C1 segment of cervical spinal cord (tissue), 14 donors: ENCODE measurements around the gene CCDC50.

Experiments
- DNase-seq, 14 donors: peaks; one replicate each; lab custom pipeline; 2025; lab: John Stamatoyannopoulos, UW

The CCDC50 gene

DNA sequence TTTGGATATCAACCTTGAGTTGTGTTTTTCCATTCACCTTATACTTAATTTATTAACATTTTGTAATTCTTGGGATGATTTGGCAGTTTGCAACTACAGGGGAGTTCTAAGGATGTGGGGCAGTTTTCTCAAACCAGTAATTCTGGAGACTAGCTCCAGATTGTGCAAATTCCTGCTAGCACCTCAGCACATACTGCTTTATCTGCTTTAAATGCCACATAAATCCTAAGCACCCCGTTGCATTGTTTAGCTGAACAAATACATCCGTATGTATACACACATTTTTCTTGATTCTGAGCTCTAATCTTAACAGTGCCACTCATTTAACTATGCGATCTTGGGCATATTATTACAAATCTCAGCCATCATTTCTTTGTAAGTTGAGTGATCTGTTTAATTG, 18.0 kb downstream of the CCDC50 start:
- DNase-seq = no peak

DNA sequence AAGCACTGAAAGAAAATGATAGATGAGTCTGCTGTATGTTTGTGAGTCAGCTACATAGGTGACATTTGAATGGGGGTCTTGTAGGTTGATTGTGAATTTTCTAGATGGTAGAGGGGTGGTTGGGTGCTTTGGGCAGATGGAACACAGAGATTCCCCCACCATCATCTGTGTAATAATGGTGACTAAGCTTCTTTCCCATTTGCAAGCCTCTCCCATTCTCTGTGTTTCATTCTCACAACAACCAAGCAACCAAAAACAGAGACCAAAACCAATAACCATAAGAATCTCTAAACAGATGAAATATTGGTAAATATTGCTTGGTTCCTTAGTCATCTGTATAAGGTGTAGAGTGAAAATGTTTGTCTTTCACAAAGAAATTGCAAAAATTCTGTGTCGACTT, 18.9 kb downstream of the CCDC50 start:
- DNase-seq = no peak

DNA sequence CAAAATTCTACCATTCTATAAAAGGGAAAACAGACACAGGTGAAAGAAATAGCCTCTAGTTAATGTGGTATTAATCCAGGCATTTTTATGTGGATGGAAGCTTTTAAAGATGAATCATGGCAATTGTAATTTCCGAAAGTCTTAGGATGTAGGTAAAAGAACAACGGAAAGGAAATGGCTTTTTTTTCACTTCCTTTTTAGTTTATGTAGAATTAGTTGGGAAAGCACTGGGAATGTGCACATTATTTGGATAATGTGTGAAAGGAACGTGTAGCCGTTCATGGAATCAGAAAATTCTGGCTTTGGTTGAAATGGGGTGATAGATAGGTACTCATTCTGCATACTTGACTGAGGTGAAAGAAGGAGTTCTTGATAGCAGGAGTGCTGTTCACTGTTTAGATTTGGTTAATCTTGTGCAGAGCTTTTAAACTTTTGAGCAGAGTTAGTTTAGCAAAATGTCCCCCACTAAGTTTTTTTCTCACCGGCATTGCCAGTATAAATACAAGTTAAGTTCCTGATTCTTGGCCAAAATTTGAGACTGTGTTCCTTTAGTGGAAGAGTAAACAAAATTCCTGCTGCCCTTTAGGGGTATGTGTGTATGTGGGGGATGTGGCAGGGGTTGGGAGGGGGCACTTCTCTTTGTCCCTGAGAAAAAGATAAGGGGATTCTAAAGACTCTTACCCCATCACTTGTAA, 21.3 kb downstream of the CCDC50 start:
- DNase-seq = no peak

DNA sequence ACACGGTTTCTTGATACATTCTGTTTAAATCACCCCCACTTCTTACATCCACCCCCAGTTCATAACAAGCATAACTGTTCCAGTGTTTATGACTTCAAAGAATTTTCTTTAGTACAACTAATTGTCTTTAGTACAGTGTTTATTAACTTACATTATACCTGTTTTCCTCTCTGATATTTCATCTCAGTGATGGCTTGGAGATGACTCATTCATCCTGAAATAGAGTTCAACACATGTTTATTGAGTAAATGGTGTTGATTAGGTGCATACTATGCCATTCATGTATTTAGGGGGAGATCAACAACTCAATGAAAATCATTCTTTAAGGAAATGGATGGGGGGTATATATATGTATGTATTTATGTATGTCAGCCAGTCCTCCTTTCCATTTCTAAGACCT, 22.8 kb downstream of the CCDC50 start:
- DNase-seq = no peak

DNA sequence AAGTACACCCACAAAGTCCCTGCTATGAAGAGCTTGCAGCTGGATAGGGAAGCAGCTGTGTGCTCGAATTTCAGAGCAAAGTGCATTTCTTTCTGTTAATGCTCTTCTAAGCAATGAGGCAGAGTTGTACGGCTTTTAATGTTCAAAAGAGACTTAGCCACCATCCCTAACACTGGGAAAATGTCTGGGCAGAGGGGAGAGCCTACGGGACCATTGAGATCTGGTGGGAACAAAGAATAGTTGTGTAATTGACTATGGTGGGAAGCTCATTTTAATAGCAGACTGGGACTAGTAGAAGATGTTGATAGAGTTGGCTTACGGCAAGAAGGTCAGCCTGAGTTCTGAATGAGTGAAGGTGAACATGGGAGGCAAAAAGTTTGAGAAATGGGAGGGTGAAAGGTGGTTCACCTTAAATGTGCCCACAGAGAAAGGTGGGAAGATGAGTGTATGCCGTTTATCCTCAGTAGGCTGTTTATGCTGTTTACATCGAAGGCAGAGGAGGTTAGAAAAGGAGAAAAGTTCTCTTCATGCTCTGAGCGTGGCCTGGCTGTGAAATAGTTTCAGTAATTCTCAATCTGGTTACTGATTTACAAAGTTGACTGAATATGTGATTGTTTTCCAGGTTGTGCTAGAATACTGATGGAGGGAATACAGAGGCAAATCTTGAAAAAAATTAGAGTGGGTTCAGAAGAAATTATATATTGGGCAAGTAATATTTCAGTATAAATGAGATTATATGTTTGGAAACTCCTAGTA, 24.0 kb downstream of the CCDC50 start:
- DNase-seq = no peak

DNA sequence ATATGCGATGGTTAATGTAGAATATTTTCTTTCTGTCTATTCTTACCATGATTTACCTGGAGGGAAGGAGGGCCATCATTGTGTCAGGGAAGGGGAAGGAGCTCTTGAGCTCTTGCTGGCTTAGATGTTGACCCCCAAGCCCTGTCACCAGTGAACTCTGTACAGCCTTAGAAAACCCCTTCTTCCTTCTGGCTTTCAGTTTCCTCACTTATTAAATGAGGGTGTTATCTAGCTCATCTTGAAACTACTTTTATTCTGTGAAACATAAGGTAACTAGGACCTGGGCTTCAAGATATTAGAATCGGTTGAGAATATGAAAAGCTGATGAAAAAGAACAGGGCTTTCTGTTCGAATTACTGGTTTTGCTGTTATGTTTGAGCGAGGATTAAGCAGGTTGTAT, 26.2 kb downstream of the CCDC50 start:
- DNase-seq = no peak

DNA sequence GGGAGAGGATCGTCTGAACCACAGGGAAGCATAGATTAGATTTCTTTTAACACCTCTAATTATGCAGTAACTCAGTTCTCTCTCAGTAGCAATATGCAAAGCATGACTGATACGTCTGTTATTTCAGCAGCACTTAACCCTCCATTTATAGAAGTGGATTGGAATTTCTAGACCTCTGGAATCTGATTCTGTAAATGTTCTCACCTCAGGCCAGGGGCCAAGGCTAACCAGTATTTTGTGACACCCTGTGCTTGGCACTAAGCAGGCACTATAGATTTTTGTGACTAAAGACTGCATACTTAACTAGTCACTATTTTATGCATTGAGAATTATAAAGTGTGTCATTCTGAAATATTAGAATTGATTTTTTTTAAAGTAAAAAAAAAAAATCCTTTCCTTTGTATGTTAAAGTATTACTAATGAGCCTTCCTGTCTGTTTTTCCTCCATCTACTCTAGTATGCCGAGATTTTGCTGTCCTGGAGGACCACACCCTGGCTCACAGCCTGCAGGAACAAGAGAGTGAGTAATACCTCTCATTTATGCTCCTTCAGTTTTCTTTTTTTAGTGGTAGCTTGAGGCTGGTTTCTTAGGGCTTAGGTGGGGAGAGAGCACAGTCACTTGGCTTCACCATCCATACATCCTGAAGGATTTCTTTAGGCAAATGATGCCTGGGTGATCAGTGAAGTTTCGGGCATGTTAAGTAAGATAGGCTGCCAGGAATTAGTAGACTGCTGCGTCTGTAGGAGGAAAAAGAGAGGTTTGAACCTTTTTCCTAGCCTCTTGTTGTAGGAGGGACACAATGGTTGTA, 27.6 kb downstream of the CCDC50 start:
- no peak for DNase-seq

DNA sequence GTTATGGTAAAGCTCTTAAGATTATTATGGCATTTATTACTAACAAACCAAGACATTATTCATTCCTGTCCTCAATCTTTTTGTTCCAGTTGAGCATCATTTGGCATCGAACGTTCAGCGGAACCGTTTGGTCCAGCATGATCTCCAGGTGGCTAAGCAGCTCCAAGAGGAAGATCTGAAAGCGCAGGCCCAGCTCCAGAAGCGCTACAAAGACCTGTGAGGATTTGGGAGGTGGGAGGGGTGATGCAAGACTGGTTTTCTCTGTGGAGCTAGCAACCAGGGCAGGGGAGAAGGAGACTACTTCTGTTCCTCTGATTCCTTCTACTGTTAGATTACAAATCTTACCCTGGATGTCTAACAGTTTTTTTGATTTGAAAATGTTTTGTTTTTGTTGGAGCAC, 28.7 kb downstream of the CCDC50 start:
- no peak for DNase-seq

DNA sequence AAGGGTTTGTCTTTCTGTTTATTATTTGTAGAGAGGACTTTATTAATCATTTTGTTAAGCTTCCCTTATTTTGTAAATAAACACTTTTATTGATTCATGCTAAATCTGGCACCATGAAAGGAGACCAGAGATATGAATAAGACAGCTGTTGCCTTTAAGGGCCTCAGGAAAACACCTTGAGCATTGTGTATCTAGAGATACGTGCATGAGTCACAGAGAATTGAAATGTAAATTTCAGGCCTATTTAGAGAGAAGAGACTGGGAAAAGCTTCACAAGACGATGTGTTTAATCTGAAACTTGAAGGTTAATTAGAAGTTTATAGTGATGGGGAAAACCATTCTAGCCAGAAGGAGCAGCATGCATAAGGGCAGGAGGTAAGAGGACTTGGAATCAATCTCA, 29.7 kb downstream of the CCDC50 start:
- no peak for DNase-seq

DNA sequence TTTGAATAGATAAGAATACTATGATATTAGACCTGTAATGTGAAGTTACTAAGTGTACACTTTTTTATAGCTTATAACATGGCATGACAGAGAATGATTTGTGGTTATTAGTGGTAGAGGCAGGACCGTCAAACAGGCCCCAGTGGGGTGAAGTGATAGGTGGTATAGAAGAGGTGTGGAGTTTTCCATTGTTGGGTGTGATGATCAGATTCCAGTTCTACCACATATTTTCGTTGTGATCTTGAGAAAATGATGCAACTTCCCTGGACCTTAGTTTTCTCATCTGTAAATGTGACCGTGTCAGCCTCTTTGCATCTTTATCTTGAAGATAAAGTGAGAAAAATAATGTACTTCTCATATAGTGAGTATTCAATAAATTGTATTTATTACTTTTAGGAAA, 31.4 kb downstream of the CCDC50 start:
- DNase-seq = no peak

DNA sequence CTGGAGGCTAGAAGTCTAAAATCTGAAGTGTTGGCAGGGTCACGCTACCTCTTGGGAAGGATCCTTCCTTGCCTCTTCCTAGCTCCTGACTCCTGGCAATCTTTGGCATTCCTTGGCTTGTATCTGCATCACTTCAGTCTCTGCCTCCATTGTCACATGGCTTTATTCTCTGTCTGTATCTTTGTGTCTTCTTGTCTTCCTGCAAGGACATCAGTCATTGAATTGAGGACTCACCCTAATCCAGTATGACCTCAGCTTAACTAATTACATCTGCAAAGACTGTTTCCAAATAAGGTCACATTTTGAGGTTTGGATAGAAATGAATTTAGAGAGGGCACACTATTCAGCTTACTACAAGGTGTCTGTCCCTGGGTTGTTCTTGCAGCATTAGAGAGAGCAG, 32.3 kb downstream of the CCDC50 start:
- DNase-seq = no peak

DNA sequence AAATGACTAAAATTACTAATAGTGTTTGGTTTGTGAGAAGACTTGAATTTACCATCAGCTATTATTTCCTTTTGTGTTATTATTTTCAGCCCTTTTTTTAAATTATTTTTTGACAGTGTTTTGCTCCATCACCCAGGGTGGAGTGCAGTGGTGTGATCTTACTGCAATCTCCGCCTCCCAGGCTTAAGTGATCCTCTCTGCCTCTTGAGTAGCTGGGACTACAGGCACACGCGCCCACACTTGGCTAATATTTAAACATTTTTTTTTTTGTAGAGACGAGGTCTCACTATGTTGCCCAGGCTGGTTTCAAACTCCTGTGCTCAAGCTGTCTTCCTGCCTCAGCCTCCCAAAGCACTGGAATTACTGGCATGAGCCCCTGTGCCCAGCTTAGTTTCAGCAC, 32.8 kb downstream of the CCDC50 start:
- DNase-seq = no peak

DNA sequence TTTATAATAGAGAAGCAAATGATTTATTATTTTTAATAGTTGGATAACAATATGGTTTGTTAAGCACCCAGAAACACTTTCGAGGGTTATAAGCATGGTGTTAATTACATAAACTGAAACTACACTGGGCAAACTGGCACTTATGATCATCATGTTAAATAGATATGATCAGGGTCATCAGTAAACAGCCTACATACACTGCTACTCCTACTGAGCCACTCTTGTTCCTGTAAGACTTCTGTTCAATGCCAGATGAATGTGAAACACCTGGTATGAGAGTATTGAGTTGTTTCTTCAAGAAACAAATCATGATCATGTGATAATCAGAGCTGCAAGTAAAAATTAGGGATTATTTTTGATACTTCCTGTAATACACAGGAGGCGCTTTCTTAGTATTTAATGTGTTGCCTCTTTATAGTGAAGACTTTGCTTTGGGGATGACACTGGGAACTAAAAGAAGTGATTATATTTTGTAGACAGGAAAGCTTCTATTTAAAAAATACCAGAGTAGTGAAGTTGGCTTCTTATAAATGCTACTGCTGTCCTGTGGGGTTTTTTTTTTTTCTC, 33.4 kb downstream of the CCDC50 start:
- no peak for DNase-seq

DNA sequence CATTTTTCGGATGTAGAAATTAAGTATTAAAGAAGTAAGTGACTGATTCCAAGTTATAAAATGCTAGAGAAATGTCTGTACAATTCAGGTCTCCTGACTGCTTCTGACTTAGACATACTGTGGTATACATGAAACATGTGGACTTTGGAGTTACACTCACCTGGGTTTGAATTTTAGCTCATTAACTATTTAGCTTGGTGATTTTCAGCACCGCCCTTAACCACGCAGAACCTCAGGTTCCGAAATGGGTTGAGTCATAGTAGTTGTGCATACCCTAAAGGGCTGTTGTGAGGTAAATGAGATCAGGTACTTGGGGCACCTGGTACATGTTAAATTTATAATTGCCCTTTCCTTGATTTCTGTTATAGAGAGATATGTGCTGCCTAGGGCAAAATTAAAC, 34.0 kb downstream of the CCDC50 start:
- DNase-seq = no peak

DNA sequence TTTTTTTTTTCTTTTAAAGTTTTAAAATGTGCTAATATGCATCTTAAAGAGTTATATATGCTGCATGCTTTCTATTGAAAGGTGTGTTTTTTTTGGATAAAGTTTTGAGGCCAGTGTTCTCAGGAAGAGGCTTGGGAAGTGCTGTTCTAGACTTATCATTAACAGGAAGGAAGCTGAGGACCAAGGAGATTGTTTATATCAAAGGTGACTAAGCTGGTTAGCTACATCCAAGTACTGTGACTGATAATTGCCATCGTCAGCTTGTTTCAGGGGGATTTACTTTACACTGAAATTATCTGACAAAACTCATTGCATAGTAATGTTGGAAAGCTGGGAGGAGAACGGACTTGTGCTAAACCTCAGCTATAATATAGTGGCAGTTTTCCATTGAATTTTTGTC, 37.5 kb downstream of the CCDC50 start:
- DNase-seq = no peak

DNA sequence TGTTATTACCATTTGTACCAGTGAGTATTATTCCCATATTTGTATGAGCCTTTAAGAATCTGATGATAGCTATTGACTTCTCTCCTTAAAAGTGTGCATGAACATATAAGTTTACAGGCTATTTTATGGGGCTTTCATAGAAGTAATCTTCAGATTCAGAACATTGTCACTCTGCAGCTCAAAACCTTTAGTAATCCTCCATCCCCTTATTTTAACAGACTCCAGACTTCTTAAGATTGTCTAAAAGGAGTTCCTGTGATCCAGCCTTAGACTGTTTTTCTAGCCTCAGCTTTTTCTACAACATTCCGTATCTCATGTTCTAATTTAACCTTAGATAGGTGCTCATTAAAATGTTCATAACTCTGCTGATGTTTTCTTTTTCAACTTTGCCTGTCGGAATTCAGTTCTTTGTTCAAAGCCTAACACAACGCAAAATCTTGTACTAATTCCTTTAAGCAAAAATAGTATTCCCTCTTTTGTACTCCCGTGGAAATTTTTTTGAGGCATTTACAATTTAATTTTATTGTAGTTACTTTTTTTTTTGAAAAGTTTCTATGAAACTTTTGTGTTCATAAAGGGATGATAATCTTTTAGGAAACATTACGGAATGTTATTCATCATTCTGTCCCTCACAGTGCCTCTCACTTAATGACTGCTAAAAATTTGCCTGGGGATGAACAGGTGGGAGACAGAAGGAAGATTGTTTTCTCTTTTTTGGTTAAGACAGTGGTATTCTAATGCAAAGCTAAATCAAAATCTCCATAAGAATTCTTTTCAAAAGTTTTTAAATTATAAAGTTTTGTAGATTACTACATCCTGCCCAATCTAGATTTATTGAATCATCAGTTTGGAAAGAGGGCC, 39.8 kb downstream of the CCDC50 start:
- no peak for DNase-seq

DNA sequence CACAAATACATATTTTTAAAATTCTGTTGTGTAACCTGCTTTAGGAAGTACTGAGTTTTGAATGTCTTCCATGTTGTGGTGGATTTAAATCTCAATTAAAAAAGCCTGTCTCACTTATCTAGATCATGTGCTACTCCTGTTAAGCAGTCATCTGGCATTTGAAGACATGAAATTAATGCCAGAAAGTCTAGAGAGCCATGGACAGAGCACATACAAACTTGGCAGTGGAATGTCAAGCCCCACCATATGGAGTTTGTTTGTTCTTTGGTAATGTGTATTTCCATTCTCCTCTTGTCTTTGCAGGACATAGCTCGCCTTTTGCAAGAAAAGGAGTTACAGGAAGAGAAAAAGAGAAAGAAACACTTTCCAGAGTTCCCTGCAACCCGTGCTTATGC, 40.4 kb downstream of the CCDC50 start:
- no peak for DNase-seq

DNA sequence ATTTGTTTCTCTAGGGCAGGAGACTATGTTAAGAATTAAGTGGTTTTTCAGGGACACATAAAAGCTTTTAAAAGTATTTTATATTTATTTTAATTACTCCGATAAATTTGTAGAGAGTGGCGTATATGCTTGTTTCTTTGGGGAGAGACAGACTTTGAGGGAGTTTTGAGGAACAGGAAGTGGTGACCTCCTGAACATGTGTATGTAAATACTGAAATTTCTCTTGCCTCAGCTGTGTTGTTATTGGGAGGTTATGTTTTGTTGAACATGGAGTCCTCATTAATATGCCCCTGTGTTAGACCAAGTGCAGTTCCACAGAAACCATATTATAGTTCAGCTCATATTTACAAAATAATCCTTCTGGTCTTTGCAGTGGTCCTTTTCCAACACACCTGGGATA, 42.9 kb downstream of the CCDC50 start:
- DNase-seq = no peak

DNA sequence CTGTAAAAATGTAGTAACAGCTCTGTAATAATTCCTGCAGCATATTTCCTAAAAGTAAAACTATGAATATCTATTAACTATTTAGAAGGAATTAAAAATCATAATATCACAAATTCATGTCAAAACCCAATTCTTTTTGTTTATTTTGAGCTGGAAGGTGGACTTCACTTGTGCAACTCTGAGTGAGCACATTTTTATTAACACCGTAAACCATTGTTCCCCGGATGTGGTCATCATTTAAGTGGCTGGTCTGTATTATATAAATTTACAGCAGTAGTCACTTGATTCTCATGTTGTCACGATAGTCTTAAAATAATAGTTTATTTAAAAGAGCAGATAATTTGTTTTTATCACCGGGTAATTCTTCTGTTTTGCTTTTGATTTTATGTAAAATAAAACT, 44.1 kb downstream of the CCDC50 start:
- no peak for DNase-seq

DNA sequence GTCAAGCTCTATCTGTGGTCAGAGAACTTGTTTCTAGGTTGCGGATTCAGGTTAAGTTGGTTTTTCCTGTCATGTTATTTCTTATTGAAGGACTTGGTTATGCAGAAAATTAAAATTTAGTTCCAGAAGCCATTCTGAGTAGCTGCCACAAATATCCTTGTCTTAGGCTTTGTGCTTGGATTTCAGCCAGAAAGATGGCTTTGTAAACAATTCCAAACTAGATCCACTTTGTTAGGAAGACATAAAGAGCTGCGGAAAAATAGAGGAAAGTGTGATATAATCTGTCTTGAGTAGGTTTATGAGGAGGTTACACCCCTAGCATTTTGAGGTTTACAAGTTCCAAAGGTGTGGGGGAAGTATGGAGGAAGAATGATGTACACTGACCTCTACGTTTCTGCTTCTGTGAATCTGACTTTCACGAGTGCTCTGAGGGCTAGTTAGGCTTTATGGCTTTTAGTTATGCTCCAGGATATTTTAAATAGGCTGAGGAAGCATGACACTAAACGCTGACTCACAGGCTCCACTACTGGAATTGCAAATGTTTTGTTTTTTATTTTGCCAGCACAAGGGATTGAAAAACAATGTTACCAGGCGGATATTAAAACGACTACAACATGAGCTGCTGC, 47.4 kb downstream of the CCDC50 start:
- DNase-seq = no peak
